K562 (cell line): Measurements from ENCODE around the gene LDB1. TPM values are rescaled to one million over a fixed set of nuclear protein-coding genes. Genes with fewer than 3 reads are reported as not detected.

Experiments used
- ARID3B ChIP-seq: fragments of 250-450 bp; sonication (Bioruptor Pico); IDR thresholded peaks from 2 replicates; pipeline ENCODE4 v1.4.0; 2020; ENCODE audit warnings: borderline replicate concordance
- BRCA1 ChIP-seq, 2 experiments: fragments of 450-650 bp in 1 of 2; sonication (generic) in 1 of 2; formaldehyde crosslinking in 1 of 2; IDR thresholded peaks; 2 replicates each; pipeline versions ENCODE4 v1.5.0 to v1.6.1; 2017 to 2020; ENCODE audit warnings: mild to moderate bottlenecking in 1 of 2, missing genetic modification reagents in 1 of 2
- ELF1 ChIP-seq: fragments of 200-800 bp; sonication (Bioruptor generic); IDR thresholded peaks from 2 replicates; pipeline ENCODE4 v1.6.1; 2016; ENCODE audit warnings: missing genetic modification characterization, missing compliant biosample characterization
- GABPA ChIP-seq: fragments of 200-800 bp; sonication (Bioruptor generic); conservative IDR thresholded peaks from 2 replicates; pipeline ENCODE4 v1.6.1; 2016; ENCODE audit warnings: low read depth, missing genetic modification characterization, missing compliant biosample characterization
- HDAC1 ChIP-seq, 2 experiments: fragments of 450-650 bp; IDR thresholded peaks; 2 replicates each; pipeline ENCODE4 v1.6.1; 2016 to 2017; ENCODE audit warnings: inconsistent platforms in 1 of 2, mild to moderate bottlenecking in 1 of 2, moderate library complexity in 1 of 2
- HMGXB4 ChIP-seq: sonication (generic); formaldehyde crosslinking; IDR thresholded peaks from 2 replicates; pipeline ENCODE4 v1.8.1; 2023; ENCODE audit warnings: mild to moderate bottlenecking, missing genetic modification reagents
- PRMT5 ChIP-seq: sonication (generic); formaldehyde crosslinking; IDR thresholded peaks from 2 replicates; pipeline ENCODE4 v1.5.0; 2020; ENCODE audit warnings: missing genetic modification reagents
- RFX5 ChIP-seq: IDR thresholded peaks from 2 replicates; pipeline ENCODE4 v1.6.1; 2011; ENCODE audit warnings: low read depth, mild to moderate bottlenecking, improper control_type of control experiment, low read length
- TRIM28 ChIP-seq: fragments of 450-650 bp; IDR thresholded peaks from 2 replicates; pipeline ENCODE4 v1.6.1; 2017
- ZNF280B ChIP-seq: fragments of 250-450 bp; sonication (Bioruptor Pico); IDR thresholded peaks from 2 replicates; pipeline ENCODE4 v1.5.1; 2021; ENCODE audit warnings: mild to moderate bottlenecking
- ZNF511 ChIP-seq: sonication (generic); formaldehyde crosslinking; IDR thresholded peaks from 2 replicates; pipeline ENCODE4 v1.8.0; 2022; ENCODE audit warnings: mild to moderate bottlenecking, missing genetic modification reagents
- ZNF778 ChIP-seq: fragments of 450-650 bp; formaldehyde crosslinking; IDR thresholded peaks from 2 replicates; pipeline ENCODE4 v1.4.0; 2020; ENCODE audit warnings: mild to moderate bottlenecking, moderate library complexity
- polyA plus RNA-seq, 8 experiments: library from polyadenylated mRNA; depleted of rRNA in 4 of 8; stranded (reverse) in 5 of 8; unstranded in 3 of 8; fragments of >200 nt; fragmentation: Nextera tagmentation in 2 of 8; fragmentation: Illumina TruSeq in 1 of 8; extraction: Ambion mirVana in 2 of 8; extraction: Trizol in 1 of 8; gene quantifications; 2 replicates each; pipeline versions ENCODE4 v1.2.1 to v1.2.3, GENCODE V29; 2011 to 2014; ENCODE audit warnings: inconsistent platforms in 1 of 8, missing spikeins in 1 of 8
- total RNA-seq, 7 experiments: library from RNA; depleted of rRNA in 6 of 7; stranded (reverse); fragments of >200 nt in 6 of 7; fragmentation: Illumina TruSeq in 2 of 7; extraction: Trizol in 2 of 7; gene quantifications; 2 replicates each; pipeline versions ENCODE4 v1.2.1 to v1.2.3, GENCODE V29; 2011 to 2021; ENCODE audit warnings: low replicate concordance in 1 of 7
- TF ChIP-seq, protein P1 (sequence below), 2 experiments: fragments of 450-650 bp in 1 of 2; IDR thresholded peaks; 2 replicates each; pipeline ENCODE4 v1.6.1; 2011 to 2017; ENCODE audit warnings: low read depth in 2 of 2, antibody characterized with exemption in 1 of 2, borderline replicate concordance in 1 of 2, low read length in 1 of 2, mild to moderate bottlenecking in 1 of 2, mixed read lengths in 1 of 2; ENCODE audit not compliant: control insufficient read depth in 1 of 2
- TF ChIP-seq, protein P2 (sequence below): fragments of 450-650 bp; IDR thresholded peaks from one replicate; pipeline ENCODE4 v1.6.1; 2018; ENCODE audit warnings: mild to moderate bottlenecking, moderate library complexity; ENCODE audit not compliant: partially characterized antibody

Gene LDB1
- total and polyA plus RNA-seq, 9 of the 15 experiments (the other 6 are each of a cell fraction or from before 2014, with no cell fraction given), result 1.9 to 137 (median 105) TPM

- TF ChIP-seq, protein P1, sequence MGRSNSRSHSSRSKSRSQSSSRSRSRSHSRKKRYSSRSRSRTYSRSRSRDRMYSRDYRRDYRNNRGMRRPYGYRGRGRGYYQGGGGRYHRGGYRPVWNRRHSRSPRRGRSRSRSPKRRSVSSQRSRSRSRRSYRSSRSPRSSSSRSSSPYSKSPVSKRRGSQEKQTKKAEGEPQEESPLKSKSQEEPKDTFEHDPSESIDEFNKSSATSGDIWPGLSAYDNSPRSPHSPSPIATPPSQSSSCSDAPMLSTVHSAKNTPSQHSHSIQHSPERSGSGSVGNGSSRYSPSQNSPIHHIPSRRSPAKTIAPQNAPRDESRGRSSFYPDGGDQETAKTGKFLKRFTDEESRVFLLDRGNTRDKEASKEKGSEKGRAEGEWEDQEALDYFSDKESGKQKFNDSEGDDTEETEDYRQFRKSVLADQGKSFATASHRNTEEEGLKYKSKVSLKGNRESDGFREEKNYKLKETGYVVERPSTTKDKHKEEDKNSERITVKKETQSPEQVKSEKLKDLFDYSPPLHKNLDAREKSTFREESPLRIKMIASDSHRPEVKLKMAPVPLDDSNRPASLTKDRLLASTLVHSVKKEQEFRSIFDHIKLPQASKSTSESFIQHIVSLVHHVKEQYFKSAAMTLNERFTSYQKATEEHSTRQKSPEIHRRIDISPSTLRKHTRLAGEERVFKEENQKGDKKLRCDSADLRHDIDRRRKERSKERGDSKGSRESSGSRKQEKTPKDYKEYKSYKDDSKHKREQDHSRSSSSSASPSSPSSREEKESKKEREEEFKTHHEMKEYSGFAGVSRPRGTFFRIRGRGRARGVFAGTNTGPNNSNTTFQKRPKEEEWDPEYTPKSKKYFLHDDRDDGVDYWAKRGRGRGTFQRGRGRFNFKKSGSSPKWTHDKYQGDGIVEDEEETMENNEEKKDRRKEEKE (IDR thresholded peaks at IDR 0.05; ENCODE audit: borderline replicate concordance in 1 of 2, control insufficient read depth in 1 of 2, low read depth in 2 of 2, low read length in 1 of 2), result no peak
- TF ChIP-seq BRCA1 (IDR thresholded peaks at IDR 0.05), result no peak
- TF ChIP-seq BRCA1 (CRISPR knock-in tag; IDR thresholded peaks at IDR 0.05), result no peak
- no peak for TF ChIP-seq HMGXB4 (CRISPR knock-in tag)
- TF ChIP-seq PRMT5 (CRISPR knock-in tag), result no peak
- no peak for TF ChIP-seq ZNF511 (CRISPR knock-in tag)
- TF ChIP-seq TRIM28, result no peak
- TF ChIP-seq RFX5, result no peak
- TF ChIP-seq, protein P2, sequence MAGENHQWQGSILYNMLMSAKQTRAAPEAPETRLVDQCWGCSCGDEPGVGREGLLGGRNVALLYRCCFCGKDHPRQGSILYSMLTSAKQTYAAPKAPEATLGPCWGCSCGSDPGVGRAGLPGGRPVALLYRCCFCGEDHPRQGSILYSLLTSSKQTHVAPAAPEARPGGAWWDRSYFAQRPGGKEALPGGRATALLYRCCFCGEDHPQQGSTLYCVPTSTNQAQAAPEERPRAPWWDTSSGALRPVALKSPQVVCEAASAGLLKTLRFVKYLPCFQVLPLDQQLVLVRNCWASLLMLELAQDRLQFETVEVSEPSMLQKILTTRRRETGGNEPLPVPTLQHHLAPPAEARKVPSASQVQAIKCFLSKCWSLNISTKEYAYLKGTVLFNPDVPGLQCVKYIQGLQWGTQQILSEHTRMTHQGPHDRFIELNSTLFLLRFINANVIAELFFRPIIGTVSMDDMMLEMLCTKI, result no peak
- peak; percentile 40; the same call in 1 of the 2 replicates for TF ChIP-seq ELF1 (tag)
- peak; percentile 60 for TF ChIP-seq GABPA
- no peak for TF ChIP-seq ARID3B
- TF ChIP-seq HDAC1 (IDR thresholded peaks at IDR 0.05), result no peak
- no peak for TF ChIP-seq ZNF778 (CRISPR knock-in tag)
- no peak for TF ChIP-seq ZNF280B
Measured at GRCh38 chr10:102065561-102066398, 54.4 kb downstream of the LDB1 start (continued).
